Activated CD4-positive, alpha-beta T cell treated with anti-CD3 and anti-CD28 coated beads for 4 hours (primary cell): ENCODE results near the gene KIFC3.
"Not testable (repeated sequence)": the region's sequence is repeated elsewhere in the genome, so short reads cannot be mapped to it uniquely, and the experiment has no call there.

Experiments used
- DNase-seq, 2 donors: peaks; one replicate each; pipeline ENCODE4 v3.0.0-alpha.2; 2020

Gene KIFC3

DNA sequence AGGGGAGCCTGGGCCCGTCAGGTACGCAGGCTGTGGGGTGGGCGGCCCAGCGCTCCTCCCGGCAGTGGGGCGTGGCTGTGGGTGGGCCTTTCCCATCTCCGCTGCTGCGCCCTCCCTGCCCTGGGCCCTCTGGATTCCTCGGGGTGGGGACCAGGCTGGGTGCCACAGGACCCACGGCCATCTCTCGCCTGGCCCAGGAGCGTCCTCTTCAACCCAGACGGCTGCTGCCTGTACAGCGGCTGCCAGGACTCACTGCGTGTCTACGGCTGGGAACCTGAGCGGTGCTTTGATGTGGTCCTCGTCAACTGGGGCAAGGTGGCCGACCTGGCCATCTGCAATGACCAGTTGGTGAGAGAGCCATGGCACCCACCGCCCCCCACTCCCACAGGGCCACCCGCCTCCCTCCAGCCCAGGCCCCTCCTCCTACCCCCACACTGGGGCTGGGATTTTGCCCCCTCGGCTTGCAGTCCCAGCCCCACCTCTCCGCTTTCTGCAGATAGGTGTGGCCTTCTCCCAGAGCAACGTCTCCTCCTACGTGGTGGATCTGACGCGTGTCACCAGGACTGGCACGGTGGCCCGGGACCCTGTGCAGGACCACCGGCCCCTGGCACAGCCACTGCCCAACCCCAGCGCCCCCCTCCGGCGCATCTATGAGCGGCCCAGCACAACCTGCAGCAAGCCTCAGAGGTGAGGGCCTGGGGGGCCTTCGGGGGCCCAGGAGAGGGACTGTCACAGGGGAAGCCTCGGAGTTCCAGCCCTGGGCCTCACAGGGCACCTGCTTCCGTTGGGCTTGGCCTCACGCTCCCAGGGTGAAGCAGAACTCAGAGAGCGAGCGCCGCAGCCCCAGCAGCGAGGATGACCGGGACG, 49.5 kb downstream of the KIFC3 start:
- no peak for DNase-seq

GRCh38 chr16:57752203-57752580, 50.1 kb downstream of the KIFC3 start:
- DNase-seq = no peak

- DNase-seq = no peak
Observed at GRCh38 chr16:57751539-57752202, 50.6 kb downstream of the KIFC3 start.

DNA sequence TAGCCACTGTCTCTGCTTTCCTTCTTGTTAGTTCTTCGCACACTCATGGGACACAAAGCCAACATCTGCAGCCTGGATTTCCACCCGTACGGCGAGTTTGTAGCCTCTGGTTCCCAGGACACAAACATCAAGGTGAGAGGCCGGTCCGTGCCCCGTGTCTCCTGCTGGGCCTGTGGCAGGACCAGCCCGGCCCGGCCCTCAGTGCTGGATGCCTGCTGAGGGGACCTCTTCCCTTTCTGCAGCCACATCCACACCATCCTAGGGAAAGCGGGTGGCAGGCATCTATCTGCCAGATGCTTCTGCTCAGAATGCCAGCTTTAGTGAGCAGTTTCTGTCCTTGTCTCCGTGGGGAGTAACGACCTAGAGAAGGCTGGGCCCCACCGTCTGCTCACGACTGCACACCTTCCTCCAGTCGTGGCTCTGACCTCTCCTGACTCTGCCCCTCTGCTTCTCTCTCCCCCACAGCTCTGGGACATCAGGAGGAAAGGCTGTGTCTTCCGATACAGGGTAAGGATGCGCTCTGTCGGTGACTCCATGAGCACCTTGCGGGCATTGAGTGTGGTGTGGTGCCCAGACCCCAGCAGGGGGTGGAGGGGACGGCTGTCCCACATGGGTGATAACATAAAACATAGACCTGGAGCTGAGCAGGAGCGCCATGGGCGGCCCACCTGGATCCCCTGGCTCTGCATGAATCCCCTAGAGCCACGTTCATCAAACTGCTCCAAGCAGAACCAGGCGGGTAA, 51.3 kb downstream of the KIFC3 start:
- no peak for DNase-seq

DNA sequence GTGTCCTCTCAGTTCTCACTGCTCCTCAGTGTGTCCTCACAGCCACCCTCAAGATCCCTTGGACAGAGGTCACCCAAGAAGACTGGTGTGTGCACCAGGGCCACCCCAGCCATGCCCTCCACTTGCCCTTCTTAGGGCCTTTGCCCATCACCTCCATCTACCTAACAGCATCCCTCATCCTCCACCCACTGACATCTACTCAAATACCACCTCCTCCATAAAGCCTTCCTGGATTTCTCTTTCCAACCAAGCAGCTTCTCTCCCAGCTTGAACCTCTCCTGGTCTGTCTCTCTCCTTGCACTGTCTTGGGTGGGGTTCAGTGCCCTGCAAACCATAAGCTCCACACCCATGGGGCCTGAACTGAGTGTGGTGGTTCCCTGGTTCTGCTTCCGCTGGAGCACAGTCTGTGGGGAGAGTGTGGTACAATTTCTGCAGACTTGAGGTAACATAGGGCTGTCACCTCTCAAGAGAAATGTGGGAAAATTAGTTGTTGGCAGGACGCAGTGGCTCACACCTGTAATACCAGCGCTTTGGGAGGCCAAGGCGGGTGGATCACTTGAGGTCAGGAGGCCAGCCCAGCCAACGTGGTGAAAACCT, 52.3 kb downstream of the KIFC3 start:
- no peak for DNase-seq

- no peak for DNase-seq
Observed at GRCh38 chr16:57749101-57749692, 53.1 kb downstream of the KIFC3 start.

DNA sequence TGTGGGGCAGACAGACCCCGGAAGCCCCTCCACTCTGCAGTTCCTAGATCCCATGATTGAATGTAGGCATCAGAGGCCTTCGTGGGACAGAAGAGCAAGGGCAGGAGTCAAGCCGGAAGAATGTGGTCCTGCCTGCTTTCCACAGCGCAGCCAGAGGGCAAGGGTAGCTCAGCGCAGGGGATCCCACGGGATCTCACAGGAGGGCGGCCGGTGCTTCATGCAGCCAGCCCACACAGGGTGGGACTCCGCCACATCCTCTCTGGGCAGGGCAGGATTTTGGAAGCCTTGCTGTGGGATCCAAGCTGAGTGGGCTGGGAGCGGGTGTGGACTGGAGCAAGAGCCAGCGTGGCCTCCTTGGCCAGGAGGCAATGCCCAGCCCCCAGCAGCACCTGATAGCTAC, 53.7 kb downstream of the KIFC3 start:
- no peak for DNase-seq

- no peak for DNase-seq
Observed at GRCh38 chr16:57747996-57748395, 54.3 kb downstream of the KIFC3 start.

DNA sequence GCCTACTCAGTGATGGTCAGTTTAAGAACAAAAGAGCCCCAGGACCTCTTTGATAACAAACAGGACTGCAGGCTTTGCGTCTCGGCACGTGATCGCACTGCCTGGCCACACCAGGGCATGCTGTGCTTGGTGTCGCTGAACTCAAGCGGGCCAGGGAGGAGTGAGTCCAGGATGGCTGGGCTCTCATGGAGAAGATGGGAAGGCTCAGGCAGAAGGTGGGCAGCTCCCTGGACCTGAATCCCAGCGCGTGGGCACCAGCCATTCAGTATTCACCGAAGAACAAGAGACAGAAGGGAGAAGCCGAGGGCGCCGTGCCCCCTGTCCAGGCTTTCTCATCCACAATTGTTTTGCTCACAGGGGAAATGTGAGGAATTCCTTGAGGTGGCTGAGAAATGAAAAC, 54.8 kb downstream of the KIFC3 start:
- no peak for DNase-seq

DNA sequence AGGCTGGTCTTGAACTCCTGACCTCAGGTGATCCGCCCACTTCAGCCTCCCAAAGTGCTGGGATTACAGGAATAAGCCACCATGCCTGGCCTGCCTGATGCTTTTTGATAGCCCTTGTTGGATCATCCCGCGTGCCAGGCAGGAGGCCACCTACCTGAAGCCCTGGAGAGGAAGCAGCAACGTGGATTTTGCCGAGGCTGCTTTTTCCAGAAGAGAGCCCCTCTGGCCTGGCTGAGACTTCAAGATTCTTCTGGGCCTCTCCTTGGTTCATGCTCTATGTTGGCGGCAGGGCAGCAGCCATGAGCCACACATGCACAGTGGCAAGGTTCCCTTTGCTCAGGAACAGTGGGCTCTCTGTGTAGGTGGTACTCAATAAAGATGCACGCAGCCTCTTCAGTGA, 55.2 kb downstream of the KIFC3 start:
- DNase-seq = no peak

DNA sequence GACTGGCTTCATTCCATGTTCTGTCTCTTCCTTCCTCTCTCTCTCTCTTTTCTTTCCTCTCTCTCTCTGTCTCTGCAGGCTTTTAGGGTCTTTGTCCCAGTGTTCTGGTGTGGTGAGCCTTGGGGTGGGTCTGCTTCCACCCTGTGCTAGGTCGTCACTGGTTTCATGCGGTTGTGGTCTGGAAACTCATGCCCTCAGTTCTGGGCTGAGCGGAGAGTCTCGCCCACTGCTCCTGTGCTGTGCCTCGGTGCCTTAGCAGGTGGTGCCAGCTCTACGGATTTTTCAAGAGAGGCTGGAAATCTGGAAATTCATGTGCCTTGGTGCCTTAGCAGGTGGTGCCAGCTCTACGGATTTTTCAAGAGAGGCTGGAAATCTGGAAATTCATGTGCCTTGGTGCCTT, 56.0 kb downstream of the KIFC3 start:
- not testable (repeated sequence) for DNase-seq

DNA sequence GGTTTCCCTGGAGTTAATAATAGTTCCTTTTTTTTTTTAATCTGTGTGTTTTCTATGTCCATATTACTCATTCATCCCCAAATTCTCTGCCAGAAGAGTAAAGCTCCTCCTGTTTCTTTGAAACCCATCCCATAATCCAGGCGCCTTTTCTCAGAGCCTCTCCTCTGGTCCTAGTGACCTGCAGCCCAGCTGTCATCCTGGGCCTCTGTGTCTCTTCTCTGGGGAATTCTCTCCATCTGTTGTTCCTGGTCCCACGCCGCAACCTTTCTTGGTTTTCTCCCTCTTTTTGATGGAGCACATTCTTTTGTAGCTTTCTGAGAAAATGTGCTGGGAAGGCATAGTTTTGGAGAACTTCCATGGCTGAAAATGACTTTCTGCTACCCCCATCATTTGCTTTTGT, 56.5 kb downstream of the KIFC3 start:
- DNase-seq = no peak

- no peak for DNase-seq
Observed at GRCh38 chr16:57744642-57744903, 57.7 kb downstream of the KIFC3 start.

DNA sequence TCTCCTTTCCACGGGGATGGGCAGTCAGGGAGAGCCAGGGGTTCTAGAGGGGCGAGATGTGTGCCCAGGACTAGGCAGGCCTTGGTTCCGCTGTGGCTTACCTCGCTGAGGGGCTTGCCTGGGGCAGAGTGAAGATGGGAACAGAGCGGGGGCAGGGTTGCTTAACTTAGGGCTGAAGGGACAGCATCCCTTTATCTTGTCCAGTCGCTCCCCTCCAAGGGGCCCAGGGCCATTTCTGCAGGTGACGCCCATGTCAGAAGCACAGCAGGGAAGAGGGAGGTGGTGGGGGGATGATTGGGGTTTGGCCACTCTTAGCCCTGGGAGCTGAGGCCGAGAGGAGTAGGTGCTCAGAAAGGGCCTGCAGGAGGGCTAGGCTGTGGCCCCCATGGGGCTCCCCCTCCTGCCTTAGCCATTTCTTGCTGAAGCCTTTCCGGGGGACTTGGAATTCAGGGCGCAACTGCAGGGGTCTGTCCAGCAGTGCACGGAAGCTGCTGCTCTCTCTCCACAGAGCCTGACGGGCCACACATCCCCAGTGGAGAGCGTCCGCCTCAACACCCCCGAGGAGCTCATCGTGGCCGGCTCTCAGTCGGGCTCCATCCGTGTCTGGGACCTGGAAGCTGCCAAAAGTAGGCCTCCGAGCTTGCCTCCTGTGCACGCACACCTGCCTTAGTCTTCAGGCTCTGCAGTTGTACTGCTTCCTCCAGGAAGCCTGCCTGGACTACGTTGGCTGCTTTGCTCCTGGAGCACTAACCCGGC, 58.2 kb downstream of the KIFC3 start:
- DNase-seq = no peak

GRCh38 chr16:57743458-57743857, 58.8 kb downstream of the KIFC3 start:
- no peak for DNase-seq

- DNase-seq = no peak
Observed at GRCh38 chr16:57742543-57742942, 59.7 kb downstream of the KIFC3 start.

GRCh38 chr16:57741660-57742191, 60.6 kb downstream of the KIFC3 start:
- no peak for DNase-seq

DNA sequence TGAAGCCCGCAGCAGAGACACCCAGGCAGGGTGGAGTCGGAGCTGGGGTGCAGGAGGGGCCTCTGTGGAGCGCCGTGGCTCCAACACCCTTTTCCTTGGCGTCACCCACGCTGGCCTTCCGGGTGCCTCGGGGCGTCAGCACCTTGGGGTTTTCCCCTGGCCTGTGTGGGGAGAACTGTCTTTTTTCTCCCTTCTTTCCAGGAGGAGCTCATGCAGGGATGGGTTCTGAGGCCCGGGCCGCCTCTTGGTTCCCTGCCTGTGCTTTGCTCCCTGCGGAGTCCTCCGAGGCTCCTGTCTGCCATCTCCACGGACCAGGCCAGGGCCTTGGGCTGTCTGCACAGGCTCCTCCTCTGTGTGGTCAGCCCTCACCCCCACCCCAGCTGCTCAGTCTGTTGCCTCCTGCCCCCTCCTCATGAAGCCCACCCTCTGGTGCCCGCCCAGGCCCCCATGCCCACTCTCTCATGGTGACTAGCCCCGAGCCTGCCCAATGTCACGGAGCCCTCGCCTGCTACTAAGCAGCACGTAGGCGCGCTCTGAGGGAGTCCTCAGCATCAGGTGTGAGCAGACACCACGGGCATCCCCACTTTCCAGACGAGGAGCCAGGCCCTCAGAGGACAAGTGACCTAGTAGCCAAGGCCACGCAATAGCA, 61.7 kb downstream of the KIFC3 start:
- no peak for DNase-seq

GRCh38 chr16:57739756-57740422, 62.4 kb downstream of the KIFC3 start:
- DNase-seq = no peak

DNA sequence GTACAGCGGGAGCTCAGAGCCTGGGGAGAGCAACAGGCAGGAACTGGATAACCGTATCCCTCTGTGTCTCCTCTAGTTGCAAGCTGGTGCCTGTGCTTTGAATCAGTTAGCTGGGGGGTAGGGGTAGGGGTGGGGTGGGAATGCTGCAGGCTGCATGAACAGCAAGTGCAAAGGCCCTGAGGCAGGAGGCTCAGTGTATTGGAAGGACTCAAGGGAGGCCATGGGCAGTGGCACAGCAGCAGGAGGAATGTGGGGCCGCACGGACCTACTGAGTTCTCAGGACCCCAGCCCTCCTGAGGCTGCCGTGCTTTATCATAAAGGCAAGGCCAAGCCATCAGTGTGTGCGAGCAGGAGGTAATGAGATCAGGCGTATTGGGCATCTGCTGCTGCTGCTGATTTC, 63.4 kb downstream of the KIFC3 start:
- no peak for DNase-seq
